PFSK-1 (cell line): Measurements from ENCODE around the gene CACNA1C.

Experiments used
- FOXP2 ChIP-seq: optimal IDR thresholded peaks from 2 replicates; pipeline ENCODE3; 2011; ENCODE audit warnings: borderline replicate concordance, control low read depth, inconsistent platforms; ENCODE audit not compliant: insufficient read depth; ENCODE audit errors: extremely low read length, extremely low read depth
- POLR2AphosphoS5 ChIP-seq: IDR thresholded peaks from 2 replicates; pipeline ENCODE4 v1.6.1; 2012; ENCODE audit warnings: low read depth, mild to moderate bottlenecking, control low read depth, low read length, moderate library complexity
- SIN3A ChIP-seq: IDR thresholded peaks from 2 replicates; pipeline ENCODE4 v1.6.1; 2012; ENCODE audit warnings: mild to moderate bottlenecking, low read length, moderate library complexity, borderline replicate concordance; ENCODE audit not compliant: insufficient read depth
- TAF1 ChIP-seq: IDR thresholded peaks from 2 replicates; pipeline ENCODE4 v1.6.1; 2012; ENCODE audit warnings: low read length, control low read depth, borderline replicate concordance; ENCODE audit not compliant: insufficient read depth
- TF ChIP-seq, protein P1 (sequence below), 2 experiments: IDR thresholded peaks; 2 replicates each; pipeline versions ENCODE4 v1.6.1 to v1.8.0; 2011 to 2012; ENCODE audit warnings: low read depth in 2 of 2, low read length in 2 of 2, control low read depth in 1 of 2, inconsistent platforms in 1 of 2, mild to moderate bottlenecking in 1 of 2, moderate library complexity in 1 of 2; ENCODE audit not compliant: insufficient read depth in 1 of 2

DNA sequence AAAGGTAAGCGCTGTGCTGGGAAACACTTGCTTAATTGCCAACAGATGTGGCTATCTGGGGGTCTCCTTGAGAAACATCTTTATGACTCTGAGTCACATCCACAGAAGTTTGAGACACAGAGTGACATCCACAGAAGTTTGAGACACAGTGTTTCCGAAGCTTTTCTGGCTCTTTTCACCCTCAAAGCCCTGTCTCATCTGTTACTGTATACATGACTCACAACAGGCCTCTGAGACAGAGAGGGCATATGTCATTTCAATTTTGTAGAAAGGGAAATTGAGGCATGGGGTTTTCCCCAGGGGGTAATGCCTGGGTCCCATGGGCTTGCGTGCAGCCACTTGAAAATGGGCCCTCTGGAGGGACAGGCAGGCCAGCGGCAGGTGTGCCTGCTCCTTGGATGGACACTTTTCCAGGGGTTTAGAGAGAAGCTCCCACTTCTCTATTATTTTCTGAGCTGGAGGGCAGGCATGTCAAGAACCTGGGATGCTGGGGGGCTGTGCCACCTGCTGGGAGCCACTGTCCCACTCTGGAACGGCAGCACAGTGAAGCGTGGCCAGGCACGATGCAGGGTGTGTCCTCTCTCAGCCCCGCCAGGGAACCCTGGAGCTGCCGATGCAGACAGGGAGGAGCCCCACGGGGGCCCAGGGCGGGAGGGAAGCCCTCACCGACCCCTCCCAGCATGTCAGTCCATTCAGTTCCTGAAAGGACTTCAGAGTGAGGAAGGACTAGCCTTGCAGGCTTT is 630.7 kb downstream of the CACNA1C start:
- TF ChIP-seq, protein P1, sequence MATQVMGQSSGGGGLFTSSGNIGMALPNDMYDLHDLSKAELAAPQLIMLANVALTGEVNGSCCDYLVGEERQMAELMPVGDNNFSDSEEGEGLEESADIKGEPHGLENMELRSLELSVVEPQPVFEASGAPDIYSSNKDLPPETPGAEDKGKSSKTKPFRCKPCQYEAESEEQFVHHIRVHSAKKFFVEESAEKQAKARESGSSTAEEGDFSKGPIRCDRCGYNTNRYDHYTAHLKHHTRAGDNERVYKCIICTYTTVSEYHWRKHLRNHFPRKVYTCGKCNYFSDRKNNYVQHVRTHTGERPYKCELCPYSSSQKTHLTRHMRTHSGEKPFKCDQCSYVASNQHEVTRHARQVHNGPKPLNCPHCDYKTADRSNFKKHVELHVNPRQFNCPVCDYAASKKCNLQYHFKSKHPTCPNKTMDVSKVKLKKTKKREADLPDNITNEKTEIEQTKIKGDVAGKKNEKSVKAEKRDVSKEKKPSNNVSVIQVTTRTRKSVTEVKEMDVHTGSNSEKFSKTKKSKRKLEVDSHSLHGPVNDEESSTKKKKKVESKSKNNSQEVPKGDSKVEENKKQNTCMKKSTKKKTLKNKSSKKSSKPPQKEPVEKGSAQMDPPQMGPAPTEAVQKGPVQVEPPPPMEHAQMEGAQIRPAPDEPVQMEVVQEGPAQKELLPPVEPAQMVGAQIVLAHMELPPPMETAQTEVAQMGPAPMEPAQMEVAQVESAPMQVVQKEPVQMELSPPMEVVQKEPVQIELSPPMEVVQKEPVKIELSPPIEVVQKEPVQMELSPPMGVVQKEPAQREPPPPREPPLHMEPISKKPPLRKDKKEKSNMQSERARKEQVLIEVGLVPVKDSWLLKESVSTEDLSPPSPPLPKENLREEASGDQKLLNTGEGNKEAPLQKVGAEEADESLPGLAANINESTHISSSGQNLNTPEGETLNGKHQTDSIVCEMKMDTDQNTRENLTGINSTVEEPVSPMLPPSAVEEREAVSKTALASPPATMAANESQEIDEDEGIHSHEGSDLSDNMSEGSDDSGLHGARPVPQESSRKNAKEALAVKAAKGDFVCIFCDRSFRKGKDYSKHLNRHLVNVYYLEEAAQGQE (IDR thresholded peaks at IDR 0.05; ENCODE audit: insufficient read depth in 1 of 2, low read depth in 2 of 2, low read length in 2 of 2) = no peak
- no peak for TF ChIP-seq SIN3A
- no peak for TF ChIP-seq POLR2AphosphoS5
- no peak for TF ChIP-seq TAF1
- TF ChIP-seq FOXP2 = no peak
